HepG2 (cell line): ENCODE measurements around the gene NFKBIA. TPM values are rescaled to one million over a fixed set of nuclear protein-coding genes. Genes with fewer than 3 reads are reported as not detected.
A peak's percentile ranks its signal among the peaks of the same experiment; 100 is the strongest.

Experiments
- ATF6 ChIP-seq: sonication (generic); formaldehyde crosslinking; conservative IDR thresholded peaks from 2 replicates; pipeline ENCODE4 v1.4.0; 2020; ENCODE audit warnings: missing genetic modification reagents
- CHCHD3 ChIP-seq: sonication (generic); formaldehyde crosslinking; IDR thresholded peaks from 2 replicates; pipeline ENCODE4 v1.8.0; 2022; ENCODE audit warnings: mild to moderate bottlenecking, missing genetic modification reagents, moderate library complexity
- DBP ChIP-seq: sonication (generic); formaldehyde crosslinking; IDR thresholded peaks from 2 replicates; pipeline ENCODE4 v1.4.0; 2020; ENCODE audit warnings: missing genetic modification reagents; ENCODE audit errors: not compliant biosample characterization
- FOXA1 ChIP-seq, 2 experiments: fragments of 450-650 bp in 1 of 2; sonication (generic) in 1 of 2; formaldehyde crosslinking in 1 of 2; IDR thresholded peaks; 2 replicates each; pipeline versions ENCODE4 v1.4.0 to v1.6.1; 2016 to 2020; ENCODE audit warnings: missing genetic modification reagents in 1 of 2
- JDP2 ChIP-seq: sonication (generic); formaldehyde crosslinking; IDR thresholded peaks from 2 replicates; pipeline ENCODE4 v1.8.1; 2022; ENCODE audit warnings: missing genetic modification reagents, borderline replicate concordance
- KIAA2018 ChIP-seq: sonication (generic); formaldehyde crosslinking; IDR thresholded peaks from 2 replicates; pipeline ENCODE4 v1.5.0; 2020; ENCODE audit warnings: mild to moderate bottlenecking, missing genetic modification reagents, borderline replicate concordance
- KLF6 ChIP-seq: IDR thresholded peaks from 2 replicates; pipeline ENCODE4 v1.8.0; 2016; ENCODE audit warnings: missing biosample characterization, missing genetic modification reagents
- MXD4 ChIP-seq: IDR thresholded peaks from 2 replicates; pipeline ENCODE4 v1.6.1; 2016; ENCODE audit warnings: mild to moderate bottlenecking, missing biosample characterization, missing genetic modification reagents
- NR1H2 ChIP-seq: sonication (generic); formaldehyde crosslinking; IDR thresholded peaks from 2 replicates; pipeline ENCODE4 v1.8.1; 2022; ENCODE audit warnings: low read depth, missing genetic modification reagents, borderline replicate concordance
- TIGD3 ChIP-seq: sonication (generic); formaldehyde crosslinking; IDR thresholded peaks from 2 replicates; pipeline ENCODE4 v1.5.1; 2020; ENCODE audit warnings: mild to moderate bottlenecking, missing genetic modification reagents, borderline replicate concordance
- U2AF2 ChIP-seq: fragments of 200-400 bp; formaldehyde crosslinking; IDR thresholded peaks from 2 replicates; pipeline ENCODE4 v1.6.1; 2017; ENCODE audit warnings: low read depth, mild to moderate bottlenecking, low read length
- ZNF234 ChIP-seq: sonication (generic); formaldehyde crosslinking; conservative IDR thresholded peaks from 2 replicates; pipeline ENCODE4 v1.5.1; 2020; ENCODE audit warnings: mild to moderate bottlenecking, missing genetic modification reagents
- ZNF780A ChIP-seq: sonication (generic); formaldehyde crosslinking; IDR thresholded peaks from 2 replicates; pipeline ENCODE4 v1.8.0; 2022; ENCODE audit warnings: mild to moderate bottlenecking, missing genetic modification reagents, moderate library complexity
- ZNF839 ChIP-seq: sonication (generic); formaldehyde crosslinking; IDR thresholded peaks from 2 replicates; pipeline ENCODE4 v1.4.0; 2020; ENCODE audit warnings: missing genetic modification reagents, mild to moderate bottlenecking, borderline replicate concordance
- ZSCAN5A ChIP-seq: sonication (generic); formaldehyde crosslinking; IDR thresholded peaks from 2 replicates; pipeline ENCODE4 v1.8.0; 2022; ENCODE audit warnings: mild to moderate bottlenecking, missing genetic modification reagents, borderline replicate concordance
- polyA plus RNA-seq, 8 experiments: library from polyadenylated mRNA; depleted of rRNA in 3 of 8; stranded (reverse) in 7 of 8; unstranded in 1 of 8; fragments of >200 nt; fragmentation: Illumina TruSeq in 4 of 8; extraction: Trizol in 4 of 8; gene quantifications; 2 replicates each; pipeline versions ENCODE4 v1.2.1 to v1.2.3, GENCODE V29; 2011 to 2016; ENCODE audit warnings: low read depth in 4 of 8, missing spikeins in 1 of 8, mixed read lengths in 1 of 8; ENCODE audit not compliant: insufficient read depth in 1 of 8
- total RNA-seq, 5 experiments: library from RNA; depleted of rRNA; stranded (reverse); fragments of >200 nt; fragmentation: Illumina TruSeq; extraction: Trizol; gene quantifications; 2 replicates each; pipeline ENCODE4 v1.2.3, GENCODE V29; 2016; ENCODE audit warnings: low read depth in 1 of 5

NFKBIA gene
- total and polyA plus RNA-seq, 2 of the 13 experiments (the other 11 are each of a cell fraction or from before 2014, with no cell fraction given) = 197 to 319 TPM

- TF ChIP-seq KIAA2018 (CRISPR knock-in tag) (no peak), ZNF234 (CRISPR knock-in tag) (no peak), ATF6 (no peak), KLF6 (CRISPR knock-in tag) (no peak), TIGD3 (CRISPR knock-in tag) (no peak), U2AF2 (no peak), DBP (CRISPR knock-in tag) (no peak), CHCHD3 (no peak), ZSCAN5A (CRISPR knock-in tag) (no peak), ZNF780A (no peak), FOXA1 (IDR thresholded peaks at IDR 0.05) (no peak), FOXA1 (CRISPR knock-in tag; IDR thresholded peaks at IDR 0.05) (0 out of 2 replicates have a peak, but pooled peaks have one; percentile 1), JDP2 (CRISPR knock-in tag) (no peak), NR1H2 (no peak), ZNF839 (CRISPR knock-in tag) (no peak), MXD4 (CRISPR knock-in tag) (peak; percentile 20; the same call in 1 of the 2 replicates)
Observed at GRCh38 chr14:35407306-35407630, 2.7 kb upstream of the NFKBIA start (continued).
